ENCODE measurements around the gene BLOC1S1. TPM values are rescaled to one million over a fixed set of nuclear protein-coding genes. Genes with fewer than 3 reads are reported as not detected.

The BLOC1S1 gene
- total RNA-seq, 1 donor from 2014 or later: 173 TPM

DNA sequence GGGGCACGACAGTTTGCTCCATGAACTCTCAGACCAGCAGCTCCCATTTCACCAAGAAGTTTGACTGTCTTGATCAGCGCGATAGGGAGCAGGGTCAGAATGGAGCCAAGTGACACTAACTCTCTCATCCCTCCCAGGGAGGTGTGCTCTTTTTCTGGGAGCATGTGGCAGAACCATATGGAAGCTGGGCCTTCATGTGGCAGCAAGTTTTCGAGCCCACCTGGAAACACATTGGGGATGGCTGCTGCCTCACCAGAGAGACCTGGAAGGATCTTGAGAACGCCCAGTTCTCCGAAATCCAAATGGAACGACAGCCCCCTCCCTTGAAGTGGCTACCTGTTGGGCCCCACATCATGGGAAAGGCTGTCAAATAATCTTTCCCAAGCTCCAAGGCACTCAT is 32.2 kb upstream of the BLOC1S1 start:
- H3K27me3 ChIP-seq: no peaks in the 10 kb centered on the region
- TF ChIP-seq, protein P1, sequence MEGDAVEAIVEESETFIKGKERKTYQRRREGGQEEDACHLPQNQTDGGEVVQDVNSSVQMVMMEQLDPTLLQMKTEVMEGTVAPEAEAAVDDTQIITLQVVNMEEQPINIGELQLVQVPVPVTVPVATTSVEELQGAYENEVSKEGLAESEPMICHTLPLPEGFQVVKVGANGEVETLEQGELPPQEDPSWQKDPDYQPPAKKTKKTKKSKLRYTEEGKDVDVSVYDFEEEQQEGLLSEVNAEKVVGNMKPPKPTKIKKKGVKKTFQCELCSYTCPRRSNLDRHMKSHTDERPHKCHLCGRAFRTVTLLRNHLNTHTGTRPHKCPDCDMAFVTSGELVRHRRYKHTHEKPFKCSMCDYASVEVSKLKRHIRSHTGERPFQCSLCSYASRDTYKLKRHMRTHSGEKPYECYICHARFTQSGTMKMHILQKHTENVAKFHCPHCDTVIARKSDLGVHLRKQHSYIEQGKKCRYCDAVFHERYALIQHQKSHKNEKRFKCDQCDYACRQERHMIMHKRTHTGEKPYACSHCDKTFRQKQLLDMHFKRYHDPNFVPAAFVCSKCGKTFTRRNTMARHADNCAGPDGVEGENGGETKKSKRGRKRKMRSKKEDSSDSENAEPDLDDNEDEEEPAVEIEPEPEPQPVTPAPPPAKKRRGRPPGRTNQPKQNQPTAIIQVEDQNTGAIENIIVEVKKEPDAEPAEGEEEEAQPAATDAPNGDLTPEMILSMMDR (IDR thresholded peaks at IDR 0.05): no peak
- TF ChIP-seq POLR2A (IDR thresholded peaks at IDR 0.05) (no peak), POLR2AphosphoS5 (IDR thresholded peaks at IDR 0.05; ENCODE audit: insufficient read depth in 1 of 2, low read depth in 1 of 2) (no peak)
- H3K36me3 ChIP-seq: no peaks in the 10 kb centered on the region
- intact Hi-C loops (cut with DNase I): no loop called here
- no peaks in the 10 kb centered on the region for H3K9me3 ChIP-seq
- no peak overlapping the region for H3K27ac ChIP-seq
- DNase-seq (ENCODE audit: extremely low spot score in 2 of 2): no peak
- peaks cover 12% of the 10 kb centered on the region for H3K4me1 ChIP-seq
- H3K4me3 ChIP-seq: no peak overlapping the region

DNA sequence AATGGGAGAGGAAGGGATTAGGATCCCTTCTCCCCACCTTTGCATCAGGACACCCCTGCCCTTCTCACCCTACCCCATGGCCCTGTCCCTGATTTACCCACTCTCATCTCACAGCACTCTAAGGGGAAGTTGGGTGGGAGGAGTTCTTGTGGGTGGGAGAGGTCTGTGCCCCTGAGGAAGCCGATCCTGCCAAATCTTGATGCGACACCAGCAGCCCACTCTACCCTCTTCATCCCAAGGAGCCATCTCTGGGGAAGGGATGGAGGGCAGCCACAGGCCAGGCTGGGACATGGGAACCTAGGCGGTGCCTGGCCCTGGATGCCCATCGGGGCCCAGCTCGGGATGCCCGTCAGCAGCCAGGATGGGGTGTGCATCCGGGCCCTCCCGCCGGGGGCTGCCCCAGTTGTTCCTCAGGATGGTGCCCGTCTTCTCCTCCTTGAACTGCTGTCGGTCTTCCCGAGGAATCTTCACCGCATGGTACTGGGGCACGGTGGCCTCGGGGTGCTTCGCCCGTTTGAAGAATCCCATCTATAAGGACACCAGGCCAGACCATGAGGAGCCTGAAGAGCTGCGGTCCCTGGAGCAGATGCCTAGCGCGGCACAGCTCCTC is 31.0 kb upstream of the BLOC1S1 start:
- H3K27me3 ChIP-seq: no peaks in the 10 kb centered on the region
- peaks cover 12% of the 10 kb centered on the region for H3K4me1 ChIP-seq
- H3K9me3 ChIP-seq: no peaks in the 10 kb centered on the region
- H3K27ac ChIP-seq: no peak overlapping the region
- H3K4me3 ChIP-seq: no peak overlapping the region
- intact Hi-C loops (cut with DNase I): no loop called here
- TF ChIP-seq, protein P1 (IDR thresholded peaks at IDR 0.05): no peak
- no peak for TF ChIP-seq POLR2A (IDR thresholded peaks at IDR 0.05)
- no peak for TF ChIP-seq POLR2AphosphoS5 (IDR thresholded peaks at IDR 0.05; ENCODE audit: insufficient read depth in 1 of 2, low read depth in 1 of 2)
- H3K36me3 ChIP-seq: no peaks in the 10 kb centered on the region
- DNase-seq (ENCODE audit: extremely low spot score in 2 of 2): no peak

DNA sequence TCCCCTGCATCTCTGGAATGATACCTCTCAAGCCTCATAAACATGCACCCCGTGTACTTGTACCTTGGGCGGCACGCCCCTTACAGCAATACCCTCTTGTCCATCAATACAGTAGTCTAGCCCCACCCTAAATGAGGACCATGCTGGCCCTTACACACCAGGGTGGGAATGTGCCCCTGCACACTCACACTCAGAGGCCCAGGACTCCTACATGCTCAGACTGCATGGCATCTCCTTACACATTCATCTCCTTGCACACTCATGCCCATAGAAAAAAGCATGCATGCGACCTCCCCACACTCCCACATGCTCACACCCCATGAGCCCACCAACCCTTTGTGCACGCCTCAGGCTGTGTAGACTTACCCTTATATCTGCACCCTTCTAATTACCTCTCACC is 30.2 kb upstream of the BLOC1S1 start:
- Histone ChIP-seq H3K4me1 (peaks cover 12% of the 10 kb centered on the region), H3K36me3 (no peaks in the 10 kb centered on the region), H3K27ac (no peak overlapping the region), H3K27me3 (no peaks in the 10 kb centered on the region), H3K4me3 (no peak overlapping the region), H3K9me3 (no peaks in the 10 kb centered on the region)
- DNase-seq (ENCODE audit: extremely low spot score in 2 of 2): no peak
- TF ChIP-seq POLR2A (IDR thresholded peaks at IDR 0.05) (no peak), POLR2AphosphoS5 (IDR thresholded peaks at IDR 0.05; ENCODE audit: insufficient read depth in 1 of 2, low read depth in 1 of 2) (no peak)
- TF ChIP-seq, protein P1 (IDR thresholded peaks at IDR 0.05): no peak
- intact Hi-C loops (cut with DNase I): no loop called here

DNA sequence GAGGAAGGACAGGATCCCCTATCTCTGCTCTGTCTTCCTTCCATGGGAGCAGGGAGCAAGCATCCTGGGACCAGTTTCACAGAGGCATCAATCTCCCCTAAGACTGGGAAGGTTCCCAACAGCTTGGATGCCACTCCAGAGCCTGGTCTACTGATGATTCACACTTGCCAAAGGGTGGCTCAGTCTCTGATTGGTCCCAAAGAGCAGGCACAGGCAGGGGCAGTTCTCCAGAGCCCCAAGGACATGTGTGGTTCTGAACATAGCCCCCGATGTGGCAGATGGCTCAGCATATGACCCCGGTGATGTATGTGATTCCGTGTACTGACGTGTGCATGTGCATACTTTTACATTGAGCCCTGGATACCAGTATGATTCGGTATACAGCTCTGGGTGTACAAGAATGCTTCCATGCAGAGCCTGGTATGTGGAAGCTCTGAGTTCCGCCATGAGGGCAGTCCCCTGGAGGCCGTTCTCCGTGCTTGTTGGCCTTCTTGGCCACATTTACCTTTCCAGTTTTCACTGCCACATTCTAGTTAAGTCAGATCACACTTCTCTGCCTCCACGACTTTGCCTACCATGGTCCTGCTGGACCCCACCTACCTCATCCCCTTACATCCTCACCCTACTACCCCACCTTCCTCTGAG is 29.4 kb upstream of the BLOC1S1 start:
- H3K36me3 ChIP-seq: no peaks in the 10 kb centered on the region
- H3K4me1 ChIP-seq: peaks cover 7% of the 10 kb centered on the region
- intact Hi-C loops (cut with DNase I): no loop called here
- no peak overlapping the region for H3K4me3 ChIP-seq
- H3K27me3 ChIP-seq: no peaks in the 10 kb centered on the region
- no peaks in the 10 kb centered on the region for H3K9me3 ChIP-seq
- no peak for DNase-seq (ENCODE audit: extremely low spot score in 2 of 2)
- no peak for TF ChIP-seq POLR2AphosphoS5 (IDR thresholded peaks at IDR 0.05; ENCODE audit: insufficient read depth in 1 of 2, low read depth in 1 of 2)
- no peak for TF ChIP-seq POLR2A (IDR thresholded peaks at IDR 0.05)
- TF ChIP-seq, protein P1 (IDR thresholded peaks at IDR 0.05): no peak
- no peak overlapping the region for H3K27ac ChIP-seq

DNA sequence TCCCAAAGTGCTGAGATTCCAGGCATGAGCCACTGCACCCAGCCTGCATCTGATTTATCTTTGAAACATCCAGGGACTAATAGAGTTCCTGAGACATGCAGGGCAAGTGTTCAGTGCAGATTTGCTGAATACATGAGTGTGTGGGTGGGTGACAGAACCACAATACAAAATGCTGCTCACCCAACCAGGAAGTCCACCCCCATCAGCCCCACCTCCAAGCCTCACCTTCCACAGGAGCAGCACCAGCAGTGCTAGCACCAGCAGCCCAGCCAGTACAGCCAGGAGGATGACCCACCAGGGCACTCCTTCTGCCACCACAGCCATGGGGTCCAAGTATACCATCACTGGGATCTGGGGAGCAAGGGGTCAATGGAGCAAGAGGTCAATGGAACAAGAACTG is 28.1 kb upstream of the BLOC1S1 start:
- TF ChIP-seq, protein P1 (IDR thresholded peaks at IDR 0.05): no peak
- TF ChIP-seq POLR2AphosphoS5 (IDR thresholded peaks at IDR 0.05; ENCODE audit: insufficient read depth in 1 of 2, low read depth in 1 of 2) (no peak), POLR2A (IDR thresholded peaks at IDR 0.05) (no peak)
- no peak overlapping the region for H3K27ac ChIP-seq
- H3K9me3 ChIP-seq: no peaks in the 10 kb centered on the region
- no peak overlapping the region for H3K4me3 ChIP-seq
- no peak for DNase-seq (ENCODE audit: extremely low spot score in 2 of 2)
- intact Hi-C loops (cut with DNase I): no loop called here
- no peaks in the 10 kb centered on the region for H3K4me1 ChIP-seq
- H3K27me3 ChIP-seq: no peaks in the 10 kb centered on the region
- H3K36me3 ChIP-seq: no peaks in the 10 kb centered on the region

Measured in vagina (tissue), 2 donors.